ENCODE data around the gene SPTY2D1.

DNA sequence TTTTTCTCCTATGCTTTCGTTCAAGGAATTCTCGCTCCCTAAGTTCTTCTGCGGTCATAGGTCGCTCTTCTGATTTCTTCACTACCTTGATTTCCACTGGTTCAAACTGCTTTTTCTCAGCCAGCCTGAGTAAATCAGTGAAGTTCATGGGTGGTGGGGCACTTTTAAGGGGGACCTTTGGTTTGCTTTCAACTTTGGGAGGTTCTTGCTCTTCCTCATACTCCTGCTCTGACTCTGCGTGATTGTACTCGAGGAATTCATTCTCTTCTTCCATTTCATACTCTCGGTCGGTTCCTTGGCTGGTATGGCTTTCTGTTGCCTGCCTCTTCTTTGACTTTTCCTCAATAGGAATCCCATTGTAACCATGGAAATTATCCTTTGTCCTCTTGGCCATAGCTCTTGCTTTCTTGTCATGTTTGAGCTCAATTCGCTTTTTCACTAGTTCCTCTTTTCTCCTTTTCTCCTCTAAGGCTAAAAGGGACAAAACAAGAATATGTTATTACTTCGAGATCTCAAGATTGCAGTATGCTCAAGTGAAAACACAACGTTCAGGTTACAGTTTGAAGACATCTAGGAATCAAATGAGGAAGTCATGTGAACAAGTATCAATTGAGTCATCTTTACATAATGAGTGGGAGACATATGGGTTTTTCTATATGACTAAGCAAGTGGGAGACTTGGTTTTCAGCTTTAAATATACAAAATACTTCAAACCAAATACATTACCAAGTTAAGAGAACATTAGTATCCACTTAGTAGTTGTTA is 18.3 kb downstream of the SPTY2D1 start:
- TF ChIP-seq, protein P1, sequence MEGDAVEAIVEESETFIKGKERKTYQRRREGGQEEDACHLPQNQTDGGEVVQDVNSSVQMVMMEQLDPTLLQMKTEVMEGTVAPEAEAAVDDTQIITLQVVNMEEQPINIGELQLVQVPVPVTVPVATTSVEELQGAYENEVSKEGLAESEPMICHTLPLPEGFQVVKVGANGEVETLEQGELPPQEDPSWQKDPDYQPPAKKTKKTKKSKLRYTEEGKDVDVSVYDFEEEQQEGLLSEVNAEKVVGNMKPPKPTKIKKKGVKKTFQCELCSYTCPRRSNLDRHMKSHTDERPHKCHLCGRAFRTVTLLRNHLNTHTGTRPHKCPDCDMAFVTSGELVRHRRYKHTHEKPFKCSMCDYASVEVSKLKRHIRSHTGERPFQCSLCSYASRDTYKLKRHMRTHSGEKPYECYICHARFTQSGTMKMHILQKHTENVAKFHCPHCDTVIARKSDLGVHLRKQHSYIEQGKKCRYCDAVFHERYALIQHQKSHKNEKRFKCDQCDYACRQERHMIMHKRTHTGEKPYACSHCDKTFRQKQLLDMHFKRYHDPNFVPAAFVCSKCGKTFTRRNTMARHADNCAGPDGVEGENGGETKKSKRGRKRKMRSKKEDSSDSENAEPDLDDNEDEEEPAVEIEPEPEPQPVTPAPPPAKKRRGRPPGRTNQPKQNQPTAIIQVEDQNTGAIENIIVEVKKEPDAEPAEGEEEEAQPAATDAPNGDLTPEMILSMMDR (IDR thresholded peaks at IDR 0.05) = no peak
- TF ChIP-seq POLR2A (IDR thresholded peaks at IDR 0.05) = no peak
